Stimulated activated CD8-positive, alpha-beta memory T cell treated with anti-CD3 and anti-CD28 coated beads, Interleukin-12 subunit alpha, Interleukin-12 subunit beta, amount 100 ng/mL, for 24 hours (primary cell): Measurements from ENCODE around the gene MRPS22.

Experiments used
- DNase-seq: peaks from one replicate; pipeline ENCODE4 v3.0.0-alpha.2; 2020; ENCODE audit errors: extremely low read depth

Gene MRPS22

GRCh38 chr3:139343895-139344856 is at the start of gene MRPS22:
MRPS22 (plus strand) TSS chr3:139344020; CDS start chr3:139344027, 7 bp downstream.
- DNase-seq, result peak; percentile 54

GRCh38 chr3:139295040-139295439 is 48.8 kb upstream of the MRPS22 start:
- no peak for DNase-seq

- no peak for DNase-seq
These were observed 47.6 kb upstream of the MRPS22 start for GRCh38 chr3:139296141-139296718.

DNA sequence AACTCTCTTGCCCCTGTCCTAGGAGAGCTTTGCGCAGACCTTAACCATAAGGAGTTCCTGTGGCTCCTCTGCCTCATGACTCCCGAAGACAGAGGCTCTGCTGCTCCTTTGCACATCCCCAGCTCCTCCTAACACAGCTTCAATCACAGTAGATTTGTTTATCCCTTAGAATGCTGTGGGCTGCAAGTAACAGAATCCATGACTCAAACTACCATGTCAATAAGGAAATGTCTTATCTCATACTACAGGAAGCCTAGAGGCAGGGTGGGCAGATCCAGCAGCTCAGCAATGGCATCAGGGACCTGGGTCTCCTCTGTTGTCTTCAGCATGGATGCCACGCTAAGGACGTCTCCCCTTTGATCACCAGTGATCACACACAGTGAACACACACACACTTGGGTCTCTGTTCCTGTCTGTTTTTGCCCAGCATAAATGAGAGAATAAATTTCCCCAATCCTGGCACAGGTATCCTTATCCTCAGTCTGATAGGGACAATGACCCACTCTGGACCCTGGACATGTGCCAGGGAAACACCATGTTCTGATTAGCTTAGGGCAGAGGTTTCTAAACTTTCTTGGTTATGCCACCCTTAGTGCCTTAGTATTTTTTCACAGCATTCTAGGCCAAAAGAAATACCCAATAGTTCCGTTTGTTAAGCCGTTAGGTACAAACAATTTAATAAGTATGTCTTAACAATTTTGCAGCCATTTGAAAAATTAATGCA is 46.1 kb upstream of the MRPS22 start:
- DNase-seq, result no peak

DNA sequence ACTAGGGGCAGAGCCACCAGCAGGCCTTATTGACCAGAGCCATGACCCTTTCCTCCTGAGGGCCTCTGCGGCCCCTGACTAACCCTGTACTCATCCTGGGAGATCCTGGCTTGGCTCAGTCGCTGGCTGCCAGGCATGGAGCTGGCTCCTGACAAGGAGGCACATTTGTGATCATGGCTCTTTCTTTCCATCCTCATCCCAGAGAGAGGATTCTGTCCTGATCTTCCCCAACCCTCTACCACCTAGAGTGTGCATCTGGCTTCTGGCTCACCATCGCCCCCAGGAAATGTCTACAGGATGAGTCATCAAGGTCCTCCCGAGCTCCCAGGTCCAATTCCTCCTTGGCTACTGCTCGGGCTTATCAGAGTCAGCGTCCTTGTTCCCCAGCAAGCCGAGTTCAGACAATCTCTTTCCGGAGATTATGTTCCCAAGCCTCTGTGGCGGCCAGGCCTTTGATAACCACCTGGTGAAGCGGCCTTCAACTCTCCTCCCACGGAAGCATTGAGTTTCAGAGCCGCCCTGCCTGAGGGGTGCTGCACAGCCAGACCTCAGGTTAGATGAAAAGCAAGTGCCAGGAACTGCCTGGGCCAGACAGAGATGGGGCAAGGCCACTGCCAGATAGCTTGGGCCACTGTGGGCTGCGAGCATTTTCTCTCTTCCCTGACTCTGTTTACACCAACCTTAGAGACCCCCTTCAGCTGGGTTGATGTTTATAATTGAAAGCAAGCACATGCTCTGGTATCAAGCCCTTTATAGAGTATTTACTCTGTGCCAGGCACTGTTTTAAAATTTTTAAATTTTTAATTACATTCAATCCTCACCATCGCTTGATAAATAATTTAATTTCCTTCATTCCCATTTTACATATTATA is 44.3 kb upstream of the MRPS22 start:
- no peak for DNase-seq

GRCh38 chr3:139300416-139300815 is 43.4 kb upstream of the MRPS22 start:
- no peak for DNase-seq

DNA sequence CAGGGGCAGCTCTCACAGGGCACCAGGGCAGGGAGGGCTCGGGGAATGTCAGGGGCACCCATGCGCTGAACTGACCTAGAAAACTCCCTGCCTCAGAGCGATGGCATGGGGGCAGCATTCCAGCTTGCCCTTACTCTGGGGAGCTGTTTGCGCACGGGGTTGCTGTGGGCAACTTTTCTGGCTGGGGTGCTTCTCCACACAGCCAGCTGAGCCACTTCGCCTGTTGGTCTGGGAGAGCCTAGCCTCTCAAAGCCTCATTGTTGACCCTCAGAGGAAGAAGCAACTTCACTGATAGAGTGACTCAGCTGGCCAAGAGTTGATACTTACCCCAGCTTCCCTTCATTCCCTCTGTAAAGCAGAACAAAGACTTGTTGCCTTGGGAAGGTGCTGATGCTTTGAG is 42.6 kb upstream of the MRPS22 start:
- no peak for DNase-seq

DNA sequence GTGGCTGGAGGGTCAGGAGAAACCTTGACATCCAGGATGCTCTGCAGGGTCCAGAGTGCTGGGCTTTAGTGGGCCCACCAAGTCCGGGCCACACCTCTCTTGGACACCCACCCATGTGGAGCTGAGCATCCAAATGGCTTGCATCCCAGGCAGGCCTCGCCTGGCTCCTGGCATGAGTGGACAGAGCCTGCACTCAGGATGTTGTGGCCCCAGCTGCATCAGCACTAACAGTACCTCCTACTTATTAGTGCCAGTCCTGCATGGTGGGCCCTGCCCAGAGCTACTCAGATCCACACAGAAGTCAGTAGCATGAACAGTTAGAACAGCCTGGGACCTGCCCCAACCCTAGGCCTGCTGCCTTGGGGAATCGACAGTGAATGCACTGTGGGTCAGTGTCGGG is 42.2 kb upstream of the MRPS22 start:
- no peak for DNase-seq

DNA sequence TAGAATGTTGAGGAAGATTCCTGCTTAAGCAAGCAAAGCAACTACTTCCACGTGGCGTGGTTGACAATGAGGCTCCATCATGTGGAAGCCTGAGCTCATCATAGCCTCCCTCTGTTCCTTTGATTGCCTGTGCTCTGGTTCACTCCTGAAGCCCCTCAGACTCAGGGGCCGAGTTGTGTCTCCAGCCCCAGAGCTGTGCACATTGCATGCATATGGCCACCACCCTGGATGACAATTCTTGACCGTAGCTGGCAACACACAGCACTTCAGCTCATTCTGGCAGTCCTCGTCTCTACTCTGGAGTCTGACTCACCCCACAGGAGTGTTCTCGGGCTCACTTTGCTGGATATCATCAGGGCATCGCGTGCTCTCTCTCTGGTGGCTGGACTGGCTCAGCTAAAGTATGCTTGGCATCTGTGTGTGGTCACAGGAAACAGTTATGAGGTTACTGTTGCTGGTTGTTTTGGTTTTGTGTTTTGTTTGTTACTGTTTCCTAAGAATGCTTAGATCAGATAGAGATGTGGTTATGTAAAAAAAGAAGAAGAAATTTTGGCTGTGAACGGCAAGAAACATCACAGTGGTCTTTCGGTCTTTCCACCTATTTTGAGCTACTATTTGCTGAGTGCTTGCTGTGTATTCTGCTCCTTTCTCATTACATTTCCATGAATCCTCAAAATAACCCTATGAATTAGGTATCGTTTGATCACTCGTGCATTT is 41.6 kb upstream of the MRPS22 start:
- DNase-seq, result no peak

DNA sequence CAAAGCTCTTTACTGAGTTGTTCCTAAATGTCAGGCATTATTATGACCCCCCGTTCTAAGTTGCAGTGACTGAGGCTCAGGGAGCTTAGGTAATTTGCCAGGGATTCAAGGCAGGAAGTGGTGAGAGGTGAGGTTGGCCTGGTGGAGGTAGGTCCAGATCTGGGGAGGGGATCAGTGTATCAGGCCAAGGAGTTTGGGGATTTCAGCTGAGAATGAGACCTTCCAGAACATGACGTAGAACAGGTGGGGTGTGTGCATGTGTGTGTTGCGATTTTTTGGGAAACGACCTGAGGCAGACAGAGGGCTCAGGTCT is 41.1 kb upstream of the MRPS22 start:
- no peak for DNase-seq

DNA sequence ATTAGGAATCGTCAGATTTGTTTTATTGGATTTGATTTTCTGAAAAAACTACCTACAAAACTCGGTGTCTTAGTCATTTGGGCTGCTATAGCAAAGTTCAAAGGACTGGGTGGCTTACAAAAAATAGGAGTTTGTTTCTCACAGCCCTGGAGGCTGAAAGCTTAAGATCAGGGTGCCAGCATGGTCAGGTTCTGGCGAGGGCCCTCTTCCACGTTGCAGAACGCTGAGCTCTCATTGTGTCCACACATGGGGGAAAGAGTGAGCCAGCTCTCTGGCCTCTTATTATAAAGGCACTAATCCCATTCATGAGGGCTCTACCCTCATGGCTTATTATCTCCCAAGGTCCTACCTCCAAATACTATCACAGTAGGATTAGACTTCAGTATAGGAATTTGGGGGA is 40.6 kb upstream of the MRPS22 start:
- no peak for DNase-seq

DNA sequence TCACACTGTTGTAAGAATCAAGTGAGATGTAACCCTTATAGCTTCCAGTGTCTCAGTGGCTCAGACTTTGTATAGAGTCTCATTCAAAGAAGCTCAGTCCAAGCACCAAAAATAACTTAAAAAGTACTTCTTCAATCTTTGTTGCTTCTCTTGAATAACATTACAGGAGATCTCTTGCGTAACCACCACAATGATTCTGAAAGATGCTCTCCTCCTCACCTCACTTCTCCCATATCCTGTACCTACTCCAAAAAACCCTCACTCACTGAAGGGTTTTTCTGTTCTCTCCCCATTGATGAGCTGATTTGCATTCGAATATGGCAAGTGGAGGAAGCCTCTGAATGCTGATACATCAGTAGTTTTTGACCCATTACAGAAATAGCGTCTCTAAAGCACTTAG is 39.4 kb upstream of the MRPS22 start:
- no peak for DNase-seq

DNA sequence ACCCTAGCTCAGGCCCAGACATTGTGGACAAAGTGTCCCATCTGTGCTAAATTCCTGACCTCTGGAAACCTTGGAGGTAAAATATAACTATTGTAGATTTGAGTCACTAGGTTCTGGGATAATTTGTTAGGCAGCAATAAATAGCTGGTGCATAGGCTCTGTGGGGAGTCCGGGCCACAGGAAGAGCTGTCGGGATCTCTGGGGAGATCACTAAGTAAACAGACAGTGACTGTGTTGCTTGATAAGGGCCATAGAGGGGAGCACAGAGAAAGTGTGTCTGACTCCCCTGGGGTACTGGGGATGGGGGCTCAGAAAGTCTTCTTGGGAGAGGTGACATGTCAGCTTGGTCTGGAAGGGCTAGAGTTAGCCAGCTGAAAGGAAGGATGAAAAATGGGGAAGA is 37.7 kb upstream of the MRPS22 start:
- no peak for DNase-seq

DNA sequence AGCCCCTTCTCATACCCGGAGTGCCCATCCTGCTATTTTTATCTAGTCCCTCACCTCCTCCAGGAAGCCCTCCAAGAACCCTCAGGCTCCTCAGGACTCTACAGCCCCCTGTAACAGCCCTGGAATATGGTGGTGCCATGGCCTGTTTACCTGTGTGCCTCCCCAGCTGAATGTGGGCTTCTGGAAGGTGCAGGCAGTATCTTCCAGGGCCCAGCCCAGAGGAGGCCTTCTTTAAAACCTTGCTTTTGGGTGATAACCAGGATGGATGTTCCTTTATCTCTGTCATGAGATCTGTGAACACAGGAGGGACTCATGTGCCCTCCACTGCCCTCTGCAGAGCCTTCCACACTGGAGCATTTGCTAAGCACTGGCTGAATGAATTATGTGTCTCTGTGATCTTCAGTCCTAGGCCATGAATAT is 36.7 kb upstream of the MRPS22 start:
- no peak for DNase-seq

- DNase-seq, result no peak
These were observed 35.9 kb upstream of the MRPS22 start for GRCh38 chr3:139307601-139308555.

DNA sequence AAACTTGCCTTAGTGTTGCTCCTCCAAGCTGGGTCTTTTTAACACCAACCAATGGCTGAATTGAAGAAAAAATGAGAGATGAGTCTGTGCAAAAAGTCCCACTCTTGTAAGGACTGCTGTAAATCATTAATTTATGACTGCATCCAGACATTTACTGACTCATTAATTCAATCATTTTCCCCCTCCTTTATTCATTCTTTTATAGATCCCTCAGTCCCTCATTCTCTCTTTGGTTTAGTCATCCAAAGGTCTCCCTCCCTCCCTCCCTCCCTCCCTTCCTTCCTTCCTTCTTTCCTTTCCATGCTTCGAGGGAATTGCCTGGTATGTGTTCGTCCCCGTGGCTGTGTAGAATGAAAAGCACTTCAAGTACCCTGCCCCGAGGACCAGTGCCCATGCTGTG is 35.3 kb upstream of the MRPS22 start:
- no peak for DNase-seq

- DNase-seq, result no peak
These were observed 34.7 kb upstream of the MRPS22 start for GRCh38 chr3:139309061-139309591.

DNA sequence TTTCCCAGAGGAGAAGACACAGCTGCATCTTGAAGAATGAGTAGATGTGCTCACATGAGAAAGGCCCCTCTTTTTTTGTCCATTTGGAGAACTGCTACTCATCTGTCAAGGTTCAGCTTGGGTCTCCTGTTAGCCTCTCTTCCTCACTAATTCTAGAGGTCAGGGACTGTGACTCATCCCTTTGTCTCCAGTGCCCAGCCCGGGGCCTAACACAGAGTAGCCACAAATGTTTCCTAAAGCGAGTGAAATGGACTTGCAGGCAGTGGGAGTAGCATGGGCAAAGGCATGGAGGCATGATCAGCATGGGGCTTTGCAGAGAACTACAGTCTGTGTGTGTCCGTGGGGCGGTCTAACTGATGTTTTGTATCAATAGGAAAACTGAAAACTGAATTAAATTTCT is 33.9 kb upstream of the MRPS22 start:
- no peak for DNase-seq

DNA sequence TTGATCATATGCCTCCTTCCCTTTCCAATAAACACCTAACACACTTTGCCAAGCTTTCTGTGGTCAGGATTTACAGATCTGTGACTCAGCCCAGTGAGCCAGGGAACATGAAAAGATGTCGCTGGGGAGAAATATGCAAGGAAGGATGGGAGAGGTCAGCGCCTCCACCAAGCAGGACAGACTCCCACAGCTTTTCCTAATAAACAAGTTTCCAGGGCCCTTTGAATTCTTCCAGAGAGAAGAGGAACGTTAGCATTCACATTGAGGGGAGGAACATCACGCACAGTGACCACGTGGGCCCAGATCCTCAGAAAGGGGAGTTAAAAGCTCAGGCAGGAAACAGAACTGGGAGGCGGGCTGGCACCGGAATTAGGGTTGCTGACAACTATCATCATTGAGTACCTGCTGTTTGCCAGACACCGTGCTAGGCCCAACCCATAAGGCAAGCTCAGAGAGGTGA is 33.3 kb upstream of the MRPS22 start:
- DNase-seq, result no peak

GRCh38 chr3:139311557-139311956 is 32.3 kb upstream of the MRPS22 start:
- no peak for DNase-seq
